K562 (cell line): Measurements from ENCODE around the gene ARHGAP10. TPM values are rescaled to one million over a fixed set of nuclear protein-coding genes. Genes with fewer than 3 reads are reported as not detected.

Source experiments
- ATAC-seq: fragments of 200-7000 bp; cut with Tn5 transposase; 3 replicates; pipeline ENCODE4 v1.9.1; 2020; ENCODE audit warnings: moderate library complexity
- BruUV-seq: library from RNA; stranded (reverse); fragments of 400-500 nt; replicated peaks from 2 replicates; lab custom pipeline; 2021; lab: Mats Ljungman, UMichigan
- CTCF ChIA-PET: fragments of 300-600 bp; formaldehyde crosslinking; extraction: SDS; loops from one replicate; lab custom pipeline; 2021; ENCODE audit warnings: low intra/inter-chr PET ratio; lab: Yijun Ruan, JAX
- POLR2A ChIA-PET: fragments of 300-600, 350-650 bp; sonication (Branson Sonifier 250); formaldehyde crosslinking; extraction: SDS; loops from one replicate; lab custom pipeline; 2021; ENCODE audit warnings: antibody characterized with exemption, inconsistent platforms; lab: Yijun Ruan, JAX
- DNase-seq, 4 experiments: peaks; one replicate each; pipeline versions ENCODE4 v3.0.0 to v3.0.0-alpha.2; 2011 to 2018; ENCODE audit warnings: low spot score in 3 of 4, mixed read lengths in 3 of 4; ENCODE audit errors: extremely low read depth in 1 of 4
- FAIRE-seq: peaks from 2 replicates; lab custom pipeline; 2011; peaks lifted over from hg19 to GRCh38; lab: Jason Lieb, UNC
- H2AFZ ChIP-seq: 2 replicates; pipeline ENCODE4 v1.6.0; 2011; ENCODE audit warnings: low read depth, low read length, control low read depth, inconsistent platforms
- H3K27ac ChIP-seq: fragments of 200-600 bp; 3 replicates; pipeline ENCODE4 v1.8.0; 2011; ENCODE audit warnings: low read depth, mild to moderate bottlenecking, control low read depth, inconsistent platforms, low read length, moderate library complexity, mixed read lengths; ENCODE audit errors: extremely low read depth
- H3K27me3 ChIP-seq, 2 experiments: fragments of 300-600 bp in 1 of 2; 2 replicates in 1 of 2; 3 replicates in 1 of 2; pipeline versions ENCODE4 v1.6.0 to v1.8.0; 2011; ENCODE audit warnings: inconsistent platforms in 2 of 2, low read length in 2 of 2, mild to moderate bottlenecking in 1 of 2, mixed read lengths in 1 of 2, moderate library complexity in 1 of 2; ENCODE audit not compliant: control insufficient read depth in 2 of 2, insufficient read depth in 2 of 2
- H3K36me3 ChIP-seq: fragments of 300-600 bp; 3 replicates; pipeline ENCODE4 v1.8.0; 2011; ENCODE audit warnings: mild to moderate bottlenecking, low read length, inconsistent platforms; ENCODE audit not compliant: control insufficient read depth, insufficient read depth
- H3K4me1 ChIP-seq, 2 experiments: fragments of 200-600 bp in 1 of 2; replicated peaks in 1 of 2; 2 replicates in 1 of 2; 3 replicates in 1 of 2; pipeline versions ENCODE4 v1.5.1 to v1.8.0; 2011; ENCODE audit warnings: inconsistent platforms in 2 of 2, low read length in 2 of 2, mild to moderate bottlenecking in 1 of 2, mixed read lengths in 1 of 2, moderate library complexity in 1 of 2; ENCODE audit not compliant: control insufficient read depth in 2 of 2, insufficient read depth in 2 of 2
- H3K4me2 ChIP-seq: 2 replicates; pipeline ENCODE4 v1.6.1; 2011; ENCODE audit warnings: low read length, control low read depth, inconsistent platforms, mixed read lengths; ENCODE audit not compliant: insufficient read depth
- H3K4me3 ChIP-seq: fragments of 200-600 bp; sonication (generic), shearing (Covaris generic); 2 replicates; pipeline ENCODE4 v1.5.1; 2016; ENCODE audit warnings: control low read depth, inconsistent platforms
- H3K79me2 ChIP-seq: fragments of 200-600 bp; 3 replicates; pipeline ENCODE4 v1.8.0; 2011; ENCODE audit warnings: low read length, inconsistent platforms; ENCODE audit not compliant: control insufficient read depth, insufficient read depth
- H3K9ac ChIP-seq, 2 experiments: 2 replicates each; pipeline versions ENCODE4 v1.6.0 to v1.6.1; 2011; ENCODE audit warnings: low read depth in 2 of 2, low read length in 2 of 2, control low read depth in 1 of 2, inconsistent platforms in 1 of 2, mild to moderate bottlenecking in 1 of 2, mixed read lengths in 1 of 2; ENCODE audit not compliant: insufficient read depth in 1 of 2
- H3K9me1 ChIP-seq: one replicate; pipeline ENCODE4 v1.6.0; 2011; ENCODE audit warnings: inconsistent platforms, mild to moderate bottlenecking, low read length, moderate library complexity; ENCODE audit not compliant: control insufficient read depth, insufficient read depth
- H3K9me3 ChIP-seq: replicated peaks from 2 replicates; pipeline ENCODE4 v1.5.1; 2011; ENCODE audit warnings: low read depth, low read length, inconsistent platforms; ENCODE audit not compliant: control insufficient read depth, insufficient read depth
- H4K20me1 ChIP-seq: replicated peaks from 2 replicates; pipeline ENCODE4 v1.6.1; 2011; ENCODE audit warnings: low read length, inconsistent platforms, mixed read lengths; ENCODE audit not compliant: control insufficient read depth, insufficient read depth
- ESRRB ChIP-seq: fragments of 250-450 bp; sonication (Bioruptor Pico); IDR thresholded peaks from 2 replicates; pipeline ENCODE4 v1.5.0; 2020; ENCODE audit warnings: mild to moderate bottlenecking, moderate library complexity, borderline replicate concordance
- FOXJ3 ChIP-seq: sonication (generic); formaldehyde crosslinking; IDR thresholded peaks from 2 replicates; pipeline ENCODE4 v1.4.0; 2020; ENCODE audit warnings: mild to moderate bottlenecking, missing genetic modification reagents
- TBL1XR1 ChIP-seq, 2 experiments: IDR thresholded peaks; 2 replicates each; pipeline ENCODE4 v1.6.1; 2012; ENCODE audit warnings: improper control_type of control experiment in 2 of 2, low read length in 2 of 2, mild to moderate bottlenecking in 1 of 2
- TRIM25 ChIP-seq: fragments of 450-650 bp; IDR thresholded peaks from 2 replicates; pipeline ENCODE4 v1.7.0; 2016; ENCODE audit warnings: borderline replicate concordance
- ZBTB11 ChIP-seq, 3 experiments: fragments of 200-800 bp in 1 of 3; fragments of 250-450 bp in 1 of 3; fragments of 450-650 bp in 1 of 3; sonication (Bioruptor Pico) in 1 of 3; sonication (Bioruptor generic) in 1 of 3; formaldehyde crosslinking in 1 of 3; IDR thresholded peaks; 2 replicates each; pipeline versions ENCODE4 v1.6.1 to v1.8.0; 2016 to 2022; ENCODE audit warnings: mild to moderate bottlenecking in 2 of 3, missing genetic modification characterization in 2 of 3, missing compliant biosample characterization in 1 of 3, moderate library complexity in 1 of 3
- ZFP1 ChIP-seq: fragments of 450-650 bp; formaldehyde crosslinking; IDR thresholded peaks from 2 replicates; pipeline ENCODE4 v1.4.0; 2020; ENCODE audit warnings: mild to moderate bottlenecking, mixed read lengths
- in situ Hi-C: fragments of 300-500 bp; cut with MboI; formaldehyde crosslinking; loops from 4 replicates; pipeline ENCODE4 v1.15.0; 2018; ENCODE audit warnings: inconsistent platforms, mixed read lengths
- intact Hi-C: fragments of 100-400 bp; cut with micrococcal nuclease; formaldehyde crosslinking; loops from 2 replicates; pipeline ENCODE4 v1.14.2; 2022
- polyA plus RNA-seq, 8 experiments: library from polyadenylated mRNA; depleted of rRNA in 4 of 8; stranded (reverse) in 5 of 8; unstranded in 3 of 8; fragments of >200 nt; fragmentation: Nextera tagmentation in 2 of 8; fragmentation: Illumina TruSeq in 1 of 8; extraction: Ambion mirVana in 2 of 8; extraction: Trizol in 1 of 8; gene quantifications; 2 replicates each; pipeline versions ENCODE4 v1.2.1 to v1.2.3, GENCODE V29; 2011 to 2014; ENCODE audit warnings: inconsistent platforms in 1 of 8, missing spikeins in 1 of 8
- total RNA-seq, 7 experiments: library from RNA; depleted of rRNA in 6 of 7; stranded (reverse); fragments of >200 nt in 6 of 7; fragmentation: Illumina TruSeq in 2 of 7; extraction: Trizol in 2 of 7; gene quantifications; 2 replicates each; pipeline versions ENCODE4 v1.2.1 to v1.2.3, GENCODE V29; 2011 to 2021; ENCODE audit warnings: low replicate concordance in 1 of 7
- TF ChIP-seq, protein P1 (sequence below): fragments of 250-450 bp; sonication (Bioruptor Pico); IDR thresholded peaks from 2 replicates; pipeline ENCODE4 v1.5.0; 2021; ENCODE audit warnings: mild to moderate bottlenecking, borderline replicate concordance
- TF ChIP-seq, protein P2 (sequence below): sonication (generic); formaldehyde crosslinking; IDR thresholded peaks from 2 replicates; pipeline ENCODE4 v1.8.1; 2023; ENCODE audit warnings: mild to moderate bottlenecking, missing genetic modification reagents

Gene ARHGAP10
- total and polyA plus RNA-seq, 9 of the 15 experiments (the other 6 are each of a cell fraction or from before 2014, with no cell fraction given), result 0.03 to 0.22 (median 0.06) TPM; not detected in 3

DNA sequence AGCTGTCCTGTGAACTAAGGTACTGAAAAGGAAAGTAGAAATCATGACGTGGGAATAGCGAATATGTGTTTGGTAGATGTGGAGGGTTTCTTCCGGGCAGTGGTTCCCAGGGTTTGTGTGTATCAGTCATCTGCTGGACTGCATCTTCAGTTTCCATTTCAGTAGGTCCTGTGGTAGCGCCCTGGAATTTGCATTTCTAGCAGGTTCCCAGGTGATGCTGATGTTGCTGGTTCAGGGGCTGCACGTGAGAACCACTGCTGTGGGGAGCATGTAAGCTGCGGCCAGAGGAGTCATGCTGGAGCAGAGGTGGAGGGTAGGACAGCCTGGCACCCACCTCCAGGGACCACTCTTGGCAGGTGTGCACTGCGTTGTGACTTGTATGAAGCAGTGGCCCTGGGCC, 47.1 kb downstream of the ARHGAP10 start (continued):
- TF ChIP-seq, protein P1, sequence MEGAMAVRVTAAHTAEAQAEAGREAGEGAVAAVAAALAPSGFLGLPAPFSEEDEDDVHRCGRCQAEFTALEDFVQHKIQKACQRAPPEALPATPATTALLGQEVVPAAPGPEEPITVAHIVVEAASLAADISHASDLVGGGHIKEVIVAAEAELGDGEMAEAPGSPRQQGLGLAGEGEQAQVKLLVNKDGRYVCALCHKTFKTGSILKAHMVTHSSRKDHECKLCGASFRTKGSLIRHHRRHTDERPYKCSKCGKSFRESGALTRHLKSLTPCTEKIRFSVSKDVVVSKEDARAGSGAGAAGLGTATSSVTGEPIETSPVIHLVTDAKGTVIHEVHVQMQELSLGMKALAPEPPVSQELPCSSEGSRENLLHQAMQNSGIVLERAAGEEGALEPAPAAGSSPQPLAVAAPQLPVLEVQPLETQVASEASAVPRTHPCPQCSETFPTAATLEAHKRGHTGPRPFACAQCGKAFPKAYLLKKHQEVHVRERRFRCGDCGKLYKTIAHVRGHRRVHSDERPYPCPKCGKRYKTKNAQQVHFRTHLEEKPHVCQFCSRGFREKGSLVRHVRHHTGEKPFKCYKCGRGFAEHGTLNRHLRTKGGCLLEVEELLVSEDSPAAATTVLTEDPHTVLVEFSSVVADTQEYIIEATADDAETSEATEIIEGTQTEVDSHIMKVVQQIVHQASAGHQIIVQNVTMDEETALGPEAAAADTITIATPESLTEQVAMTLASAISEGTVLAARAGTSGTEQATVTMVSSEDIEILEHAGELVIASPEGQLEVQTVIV (CRISPR knock-in tag), result no peak

- H3K9me3 ChIP-seq, result no peaks in the 10 kb centered on the region
- H3K4me3 ChIP-seq, result no peak overlapping the region
- ChIA-PET POLR2A (no interaction called here), CTCF (no interaction called here)
- FAIRE-seq (no peak), ATAC-seq (no peak), DNase-seq (no peak)
- in situ Hi-C loops, result no loop called here
- H3K4me2 ChIP-seq, result no peak overlapping the region
- peaks cover 0 to 23% of the 10 kb centered on the region in 2 experiments; a peak in 3 of 5 replicates for H3K27me3 ChIP-seq
- no TSS peak for BruUV-seq
- H3K9ac ChIP-seq, result no peak overlapping the region
- no peaks in the 10 kb centered on the region for H3K79me2 ChIP-seq
- no peak overlapping the region for H2AFZ ChIP-seq
- no peaks in the 10 kb centered on the region for H3K36me3 ChIP-seq
- no peaks in the 10 kb centered on the region; a peak in 1 of 5 replicates for H3K4me1 ChIP-seq
- no peaks in the 10 kb centered on the region for H3K9me1 ChIP-seq
- no peaks in the 10 kb centered on the region for H4K20me1 ChIP-seq
- intact Hi-C loops, result no loop called here
- no peak overlapping the region for H3K27ac ChIP-seq
- TF ChIP-seq TBL1XR1 (IDR thresholded peaks at IDR 0.05; ENCODE audit: low read length in 2 of 2), result no peak
- no peak for TF ChIP-seq ZFP1 (CRISPR knock-in tag)
- TF ChIP-seq, protein P2, sequence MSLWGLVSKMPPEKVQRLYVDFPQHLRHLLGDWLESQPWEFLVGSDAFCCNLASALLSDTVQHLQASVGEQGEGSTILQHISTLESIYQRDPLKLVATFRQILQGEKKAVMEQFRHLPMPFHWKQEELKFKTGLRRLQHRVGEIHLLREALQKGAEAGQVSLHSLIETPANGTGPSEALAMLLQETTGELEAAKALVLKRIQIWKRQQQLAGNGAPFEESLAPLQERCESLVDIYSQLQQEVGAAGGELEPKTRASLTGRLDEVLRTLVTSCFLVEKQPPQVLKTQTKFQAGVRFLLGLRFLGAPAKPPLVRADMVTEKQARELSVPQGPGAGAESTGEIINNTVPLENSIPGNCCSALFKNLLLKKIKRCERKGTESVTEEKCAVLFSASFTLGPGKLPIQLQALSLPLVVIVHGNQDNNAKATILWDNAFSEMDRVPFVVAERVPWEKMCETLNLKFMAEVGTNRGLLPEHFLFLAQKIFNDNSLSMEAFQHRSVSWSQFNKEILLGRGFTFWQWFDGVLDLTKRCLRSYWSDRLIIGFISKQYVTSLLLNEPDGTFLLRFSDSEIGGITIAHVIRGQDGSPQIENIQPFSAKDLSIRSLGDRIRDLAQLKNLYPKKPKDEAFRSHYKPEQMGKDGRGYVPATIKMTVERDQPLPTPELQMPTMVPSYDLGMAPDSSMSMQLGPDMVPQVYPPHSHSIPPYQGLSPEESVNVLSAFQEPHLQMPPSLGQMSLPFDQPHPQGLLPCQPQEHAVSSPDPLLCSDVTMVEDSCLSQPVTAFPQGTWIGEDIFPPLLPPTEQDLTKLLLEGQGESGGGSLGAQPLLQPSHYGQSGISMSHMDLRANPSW, result no peak
- TF ChIP-seq FOXJ3 (CRISPR knock-in tag), result no peak
- TF ChIP-seq TRIM25, result no peak
- no peak for TF ChIP-seq ESRRB (CRISPR knock-in tag)
- TF ChIP-seq ZBTB11 (CRISPR knock-in tag; IDR thresholded peaks at IDR 0.05), result no peak
Observed at GRCh38 chr4:147779451-147779850, 47.6 kb downstream of the ARHGAP10 start.
